Astrocyte (in vitro differentiated cells and primary cell): ENCODE results near the gene HSF2BP.

Source experiments
- EZH2 ChIP-seq: IDR thresholded peaks from 2 replicates; pipeline ENCODE4 v1.6.1; 2012; ENCODE audit warnings: mild to moderate bottlenecking, low read length, inconsistent platforms; ENCODE audit not compliant: insufficient read depth
- TF ChIP-seq, protein P1 (sequence below): IDR thresholded peaks from 2 replicates; pipeline ENCODE4 v1.5.1; 2011; ENCODE audit warnings: low read depth, mild to moderate bottlenecking, inconsistent platforms, low read length, moderate library complexity; ENCODE audit not compliant: insufficient read depth

GRCh38 chr21:43659136-43660000, at the start of gene HSF2BP, which contains the start of gene RRP1B:
- TF ChIP-seq, protein P1, sequence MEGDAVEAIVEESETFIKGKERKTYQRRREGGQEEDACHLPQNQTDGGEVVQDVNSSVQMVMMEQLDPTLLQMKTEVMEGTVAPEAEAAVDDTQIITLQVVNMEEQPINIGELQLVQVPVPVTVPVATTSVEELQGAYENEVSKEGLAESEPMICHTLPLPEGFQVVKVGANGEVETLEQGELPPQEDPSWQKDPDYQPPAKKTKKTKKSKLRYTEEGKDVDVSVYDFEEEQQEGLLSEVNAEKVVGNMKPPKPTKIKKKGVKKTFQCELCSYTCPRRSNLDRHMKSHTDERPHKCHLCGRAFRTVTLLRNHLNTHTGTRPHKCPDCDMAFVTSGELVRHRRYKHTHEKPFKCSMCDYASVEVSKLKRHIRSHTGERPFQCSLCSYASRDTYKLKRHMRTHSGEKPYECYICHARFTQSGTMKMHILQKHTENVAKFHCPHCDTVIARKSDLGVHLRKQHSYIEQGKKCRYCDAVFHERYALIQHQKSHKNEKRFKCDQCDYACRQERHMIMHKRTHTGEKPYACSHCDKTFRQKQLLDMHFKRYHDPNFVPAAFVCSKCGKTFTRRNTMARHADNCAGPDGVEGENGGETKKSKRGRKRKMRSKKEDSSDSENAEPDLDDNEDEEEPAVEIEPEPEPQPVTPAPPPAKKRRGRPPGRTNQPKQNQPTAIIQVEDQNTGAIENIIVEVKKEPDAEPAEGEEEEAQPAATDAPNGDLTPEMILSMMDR: no peak
- TF ChIP-seq EZH2: no peak
